H1 (cell line): ENCODE results near the gene NOX5.

Source experiments
- ATF3 ChIP-seq: IDR thresholded peaks from 2 replicates; pipeline ENCODE4 v1.6.1; 2011; ENCODE audit warnings: low read depth, mild to moderate bottlenecking, low read length; ENCODE audit not compliant: insufficient read depth
- BACH1 ChIP-seq: IDR thresholded peaks from 2 replicates; pipeline ENCODE4 v1.6.1; 2012; ENCODE audit warnings: low read length, improper control_type of control experiment
- CBX5 ChIP-seq: fragments of 300-800, 300-1000 bp; sonication (generic); IDR thresholded peaks from 2 replicates; pipeline ENCODE4 v1.7.1; 2016; ENCODE audit warnings: antibody characterized with exemption, low read length, low read depth
- CHD1 ChIP-seq: IDR thresholded peaks from 2 replicates; pipeline ENCODE4 v1.6.1; 2012; ENCODE audit warnings: low read depth, low read length, improper control_type of control experiment
- CTCF ChIP-seq, 3 experiments: IDR thresholded peaks; 1 replicate in 2 of 3; 2 replicates in 1 of 3; pipeline versions ENCODE4 v1.5.1 to v1.6.1; 2011; ENCODE audit warnings: low read length in 3 of 3, mild to moderate bottlenecking in 3 of 3, inconsistent platforms in 2 of 3, low read depth in 1 of 3, moderate library complexity in 1 of 3; ENCODE audit not compliant: insufficient read depth in 1 of 3; ENCODE audit errors: control extremely low read depth in 1 of 3
- EZH2 ChIP-seq: fragments of 200-600 bp; sonication (generic); IDR thresholded peaks from 2 replicates; pipeline ENCODE4 v1.7.1; 2012; ENCODE audit warnings: low read depth, mild to moderate bottlenecking, moderate library complexity, low read length, inconsistent platforms; ENCODE audit not compliant: severe bottlenecking
- GABPA ChIP-seq: IDR thresholded peaks from 2 replicates; pipeline ENCODE4 v1.6.1; 2011; ENCODE audit warnings: mild to moderate bottlenecking, low read length, moderate library complexity, borderline replicate concordance; ENCODE audit not compliant: insufficient read depth
- JUN ChIP-seq: IDR thresholded peaks from 2 replicates; pipeline ENCODE4 v1.6.1; 2011; ENCODE audit warnings: low read depth, mild to moderate bottlenecking, improper control_type of control experiment, low read length
- MAX ChIP-seq: IDR thresholded peaks from 2 replicates; pipeline ENCODE4 v1.6.1; 2012; ENCODE audit warnings: inconsistent platforms
- POLR2A ChIP-seq, 2 experiments: IDR thresholded peaks; 1 replicate in 1 of 2; 2 replicates in 1 of 2; pipeline ENCODE4 v1.6.1; 2011; ENCODE audit warnings: low read depth in 2 of 2, low read length in 2 of 2, mild to moderate bottlenecking in 2 of 2; ENCODE audit errors: control extremely low read depth in 1 of 2
- SUZ12 ChIP-seq: fragments of 200-600 bp; sonication (generic); IDR thresholded peaks from 2 replicates; pipeline ENCODE4 v1.6.1; 2012; ENCODE audit warnings: mild to moderate bottlenecking, inconsistent platforms, low read length, moderate library complexity, mixed read lengths
- USF2 ChIP-seq: IDR thresholded peaks from 2 replicates; pipeline ENCODE4 v1.6.1; 2011; ENCODE audit warnings: low read length, improper control_type of control experiment
- YY1 ChIP-seq: IDR thresholded peaks from 2 replicates; pipeline ENCODE4 v1.6.1; 2011; ENCODE audit warnings: low read depth, mild to moderate bottlenecking, low read length

- no peak for TF ChIP-seq CTCF (IDR thresholded peaks at IDR 0.05; ENCODE audit: control extremely low read depth in 1 of 3, insufficient read depth in 1 of 3, low read depth in 1 of 3, low read length in 3 of 3)
- TF ChIP-seq MAX = no peak
- no peak for TF ChIP-seq POLR2A (IDR thresholded peaks at IDR 0.05; ENCODE audit: control extremely low read depth in 1 of 2, low read depth in 2 of 2, low read length in 2 of 2)
- no peak for TF ChIP-seq EZH2
- no peak for TF ChIP-seq JUN
- TF ChIP-seq CHD1 = no peak
- TF ChIP-seq SUZ12 = no peak
- TF ChIP-seq YY1 = no peak
- TF ChIP-seq GABPA = no peak
- no peak for TF ChIP-seq USF2
- TF ChIP-seq BACH1 = no peak
- TF ChIP-seq ATF3 = no peak
- TF ChIP-seq CBX5 = no peak
These were observed 29.1 kb upstream of the NOX5 start for GRCh38 chr15:68985361-68985891.
